NCI-H2196 treated with DMSO at 0.1 percent for 48 hours (cell line): ENCODE results near the gene GORASP1.

Experiments
- DNase-seq: peaks from one replicate; lab custom pipeline; 2025; ENCODE audit not compliant: unreplicated experiment; lab: John Stamatoyannopoulos, UW

The GORASP1 gene

DNA sequence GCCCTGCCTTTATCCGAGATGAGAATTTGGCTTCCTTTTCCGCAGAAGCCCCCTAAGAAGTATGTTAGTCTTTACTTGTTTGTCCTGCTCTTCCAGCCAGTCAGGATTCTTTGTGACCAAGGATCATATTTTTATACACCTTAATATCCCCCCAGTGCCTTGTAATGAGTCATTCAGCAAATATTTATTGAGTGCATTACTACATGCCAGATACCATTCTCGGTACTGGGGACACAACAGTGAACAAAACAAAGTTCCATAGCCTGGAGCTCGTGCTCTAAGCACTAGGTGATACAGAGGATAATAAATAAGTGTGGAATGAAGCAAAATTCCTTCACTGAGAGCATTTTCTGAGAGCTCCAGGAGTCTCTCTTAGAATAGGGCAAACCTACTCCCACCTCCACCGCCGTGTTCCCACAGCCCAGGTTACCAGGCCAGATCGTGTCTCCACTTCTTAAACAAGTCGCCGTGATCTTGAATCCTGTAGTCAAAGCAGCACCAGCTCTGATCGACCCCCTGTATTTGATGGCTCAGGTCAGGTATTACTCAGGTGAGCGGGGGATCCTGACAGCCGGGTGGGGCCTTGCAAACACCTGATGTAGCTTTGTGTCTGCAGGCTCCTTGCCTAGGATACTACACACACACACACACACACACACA is 18.5 kb upstream of the GORASP1 start:
- DNase-seq = no peak

DNA sequence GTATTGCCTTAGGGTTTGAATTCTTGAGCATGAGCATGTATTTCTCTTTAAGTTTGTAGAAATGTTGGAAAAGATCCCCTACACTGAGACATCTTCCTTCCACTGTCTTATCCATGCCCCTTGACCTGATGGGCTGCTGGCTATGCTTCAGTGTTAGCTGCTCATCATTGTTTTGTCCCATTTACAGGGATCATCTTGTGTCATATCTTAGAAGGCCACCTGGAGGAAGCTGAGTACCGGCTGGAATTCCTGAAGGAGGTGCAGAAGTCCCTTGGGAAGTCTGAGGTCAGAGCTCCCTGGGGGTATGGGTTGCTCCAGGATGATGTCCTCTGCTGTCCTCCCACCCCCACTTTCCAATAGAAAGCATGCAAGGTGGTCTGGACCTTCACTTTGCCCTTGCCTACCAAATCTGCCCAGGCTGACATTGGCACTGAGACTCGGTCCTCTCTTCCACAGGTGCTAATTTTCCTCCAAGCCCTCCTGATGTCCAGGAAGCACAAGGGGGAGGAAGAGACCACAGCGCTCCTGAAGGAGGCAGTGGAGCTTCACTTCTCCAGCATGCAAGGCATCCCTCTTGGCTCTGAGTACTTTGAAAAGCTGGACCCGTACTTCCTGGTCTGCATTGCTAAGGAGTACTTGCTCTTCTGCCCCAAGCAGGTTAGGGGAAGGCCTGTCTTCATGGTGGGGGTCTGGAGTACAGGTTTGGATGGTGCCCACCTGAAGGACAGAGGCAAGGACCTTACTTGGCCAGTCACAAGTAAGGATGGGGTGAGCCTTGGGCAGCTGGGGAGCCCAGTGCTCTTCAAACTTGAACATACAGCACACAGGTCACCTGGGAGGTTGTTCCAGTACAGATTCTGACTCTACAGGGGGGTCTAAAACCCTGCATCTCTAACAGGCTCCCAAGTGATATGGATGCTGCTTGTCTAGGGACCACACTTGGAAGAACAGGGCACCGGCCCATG is 17.7 kb upstream of the GORASP1 start:
- no peak for DNase-seq

DNA sequence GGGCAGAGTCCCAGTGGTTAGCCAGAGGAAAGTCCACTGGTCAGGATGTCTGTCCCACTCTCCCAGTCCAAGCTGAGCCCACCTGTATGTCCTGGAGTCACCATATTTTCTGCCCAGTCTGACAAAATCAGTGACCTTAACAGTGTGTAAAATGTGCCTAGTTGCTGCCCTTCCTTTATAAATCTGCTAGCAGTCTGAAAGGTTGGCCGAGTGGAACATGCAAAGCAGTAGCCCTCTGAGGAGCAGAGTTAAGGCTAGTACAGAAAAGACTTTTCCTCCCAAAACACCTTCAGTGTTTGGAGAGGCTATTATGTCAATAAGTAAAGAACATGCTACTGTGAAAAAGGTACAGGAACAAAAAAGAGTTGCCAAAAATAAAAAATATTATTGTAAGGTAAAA is 15.4 kb upstream of the GORASP1 start:
- DNase-seq = no peak

DNA sequence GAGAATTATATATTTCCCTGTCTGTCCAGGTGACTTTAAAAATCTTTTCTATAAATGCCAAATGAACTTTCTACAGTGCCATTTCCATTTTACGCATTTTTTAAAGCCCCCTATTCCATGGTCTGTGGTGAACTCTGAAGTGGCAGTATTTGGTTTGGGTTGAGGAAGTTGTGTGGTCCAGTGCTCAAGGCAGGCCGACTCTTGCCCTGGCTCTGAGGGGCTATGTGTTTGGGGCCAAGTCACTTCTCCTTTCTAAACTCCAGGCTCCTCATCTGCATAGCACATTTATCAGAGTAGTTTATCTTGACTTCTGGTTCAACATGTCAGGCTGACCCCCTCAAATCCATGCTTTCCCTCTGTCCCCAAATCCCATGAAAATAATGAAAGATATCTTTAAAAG is 14.2 kb upstream of the GORASP1 start:
- DNase-seq = no peak

DNA sequence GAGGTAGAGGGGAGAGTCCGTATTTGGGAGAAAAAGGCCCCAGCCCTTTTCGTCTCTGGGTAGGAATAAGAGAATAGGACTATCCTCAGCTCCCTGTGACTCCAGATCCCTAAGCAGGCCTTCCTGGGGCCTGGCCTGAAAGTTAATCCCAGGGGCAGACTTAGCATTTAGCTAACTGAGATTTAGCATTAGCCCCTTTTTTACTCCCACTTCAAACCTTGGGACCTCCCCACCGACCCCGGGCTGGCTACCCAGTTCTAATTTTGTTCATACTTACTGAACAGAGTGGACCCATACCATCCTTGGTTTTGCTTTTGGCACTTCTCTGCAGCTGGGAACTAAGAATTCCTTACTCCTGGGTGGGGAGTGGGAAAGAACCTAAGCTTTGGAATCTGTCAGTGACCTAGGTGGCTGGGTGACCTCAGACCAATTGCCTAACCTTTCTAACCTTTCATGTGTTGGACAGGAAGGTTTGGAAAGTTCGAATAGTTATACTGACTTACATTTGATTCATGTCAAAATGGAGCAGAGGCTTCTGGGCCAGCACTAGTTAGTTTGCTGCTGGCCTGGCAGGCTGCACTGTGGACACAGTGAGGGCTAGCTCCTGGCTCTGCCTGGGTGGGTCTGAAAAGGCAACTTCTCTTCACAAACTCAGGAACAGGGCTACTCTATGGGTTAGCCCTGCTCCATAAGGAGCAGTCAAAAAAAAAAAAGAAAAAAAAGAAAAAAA is 11.7 kb upstream of the GORASP1 start:
- DNase-seq = no peak

DNA sequence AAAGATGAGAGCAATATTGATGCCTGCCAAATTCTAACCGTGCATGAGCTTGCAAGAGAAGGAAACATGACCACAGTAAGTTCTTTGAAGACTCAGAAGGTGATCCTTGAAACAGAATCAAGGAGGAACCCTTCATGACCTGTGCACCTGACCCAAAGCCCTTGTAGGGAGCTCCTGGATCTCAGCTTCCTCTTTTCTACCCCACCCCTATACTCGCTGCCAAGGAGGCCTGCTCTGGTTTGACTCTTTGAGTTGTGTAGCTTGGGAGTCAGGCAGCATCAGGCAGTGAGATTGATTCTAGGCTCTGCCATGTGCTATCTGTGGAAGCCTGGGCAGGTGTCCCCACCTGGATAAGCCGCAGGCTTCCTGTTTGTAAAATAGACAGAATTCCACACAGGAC is 10.7 kb upstream of the GORASP1 start:
- DNase-seq = no peak

DNA sequence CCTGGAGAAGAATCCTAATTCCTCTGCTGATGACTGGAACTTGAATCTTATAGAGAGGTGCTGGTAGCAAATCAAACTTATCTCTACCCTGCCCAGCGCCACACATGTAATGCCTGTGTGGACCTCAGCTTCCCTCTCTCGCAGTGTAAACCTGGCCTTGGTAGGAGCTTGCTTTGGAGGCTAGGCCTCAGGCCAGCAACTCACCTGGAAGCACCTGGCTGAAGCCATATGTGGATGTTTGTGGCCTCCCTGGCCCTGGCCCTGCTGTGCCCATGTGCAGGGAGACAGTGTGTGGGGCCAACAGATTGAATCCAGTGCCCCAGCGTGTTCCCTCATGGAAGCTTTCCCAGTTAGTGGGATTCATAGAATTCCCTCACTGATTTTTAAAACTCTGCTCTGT is 8.4 kb upstream of the GORASP1 start:
- no peak for DNase-seq

DNA sequence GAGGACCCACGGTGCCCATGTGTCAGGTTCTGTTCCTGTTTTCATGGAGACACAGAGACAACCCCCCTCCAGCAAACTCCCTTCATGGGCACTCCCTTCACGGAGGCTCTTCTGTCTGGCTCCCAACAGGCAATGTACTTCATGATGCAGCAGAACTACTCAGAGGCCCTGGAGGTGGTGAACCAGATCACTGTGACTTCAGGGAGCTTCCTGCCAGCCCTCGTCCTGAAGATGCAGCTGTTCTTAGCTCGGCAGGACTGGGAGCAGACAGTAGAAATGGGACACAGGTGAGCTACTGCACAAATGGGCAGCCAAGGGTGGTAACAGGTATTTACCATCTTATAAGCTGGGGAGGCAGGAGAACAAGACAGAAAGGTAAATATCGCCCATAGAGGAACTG is 7.0 kb upstream of the GORASP1 start:
- no peak for DNase-seq

DNA sequence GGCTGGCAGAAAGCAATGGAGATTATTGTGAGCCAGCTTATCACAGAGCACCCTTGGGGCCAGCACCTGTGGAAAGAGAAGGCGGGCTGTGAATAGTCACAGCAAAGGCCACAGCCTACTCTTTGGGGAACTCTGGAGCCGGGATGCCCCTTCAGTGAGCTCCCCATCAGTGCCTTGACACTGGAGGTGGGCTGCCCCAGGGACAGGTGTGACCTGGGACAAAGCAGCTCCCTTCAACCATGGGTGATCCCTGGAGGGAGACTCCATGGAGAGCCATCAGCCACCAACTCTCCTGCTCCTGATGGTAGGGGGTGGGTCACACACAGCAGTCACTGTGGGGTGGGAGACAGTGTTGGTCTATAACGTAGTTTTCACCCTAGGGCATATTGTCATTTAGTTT is 5.9 kb upstream of the GORASP1 start:
- DNase-seq = no peak

DNA sequence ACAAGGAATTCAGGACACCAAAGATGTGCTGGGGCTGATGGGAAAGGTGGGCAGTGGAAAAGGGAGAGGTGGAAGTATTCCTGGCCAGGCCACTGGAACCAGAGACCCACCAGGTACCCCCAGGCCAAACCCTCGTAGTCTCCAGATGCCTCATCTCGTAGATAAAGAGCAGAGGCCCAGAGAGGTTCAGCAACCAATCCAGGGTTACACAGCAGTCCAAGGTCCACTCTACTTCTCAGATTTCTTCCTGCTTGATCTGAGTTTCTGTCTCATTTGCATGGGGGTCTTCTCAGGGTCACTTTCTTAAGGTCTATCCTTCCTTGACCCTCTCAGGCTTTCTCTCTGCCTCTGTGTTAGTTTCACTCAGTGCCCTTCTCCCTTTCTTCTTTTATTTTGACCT is 5.1 kb upstream of the GORASP1 start:
- no peak for DNase-seq

DNA sequence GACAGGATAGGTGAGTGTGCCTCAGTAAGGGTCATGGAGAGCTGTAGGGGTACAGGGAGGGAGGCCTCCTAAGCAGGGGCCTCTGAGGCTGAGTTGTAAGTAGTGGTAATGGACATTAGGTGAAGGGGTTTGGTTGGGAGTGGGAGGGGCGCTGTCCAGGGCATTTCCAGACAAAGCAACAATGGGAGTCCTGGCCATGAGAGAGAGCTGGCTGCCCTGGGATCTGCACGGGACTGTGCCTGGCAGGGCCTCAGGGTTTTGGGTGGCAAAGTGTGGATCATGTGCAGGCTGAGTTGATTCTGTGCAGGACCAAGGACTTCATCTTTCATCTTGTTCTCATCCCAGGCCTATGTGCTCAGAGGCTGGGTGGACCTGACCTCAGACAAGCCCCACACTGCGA is 4.7 kb upstream of the GORASP1 start:
- DNase-seq = no peak

DNA sequence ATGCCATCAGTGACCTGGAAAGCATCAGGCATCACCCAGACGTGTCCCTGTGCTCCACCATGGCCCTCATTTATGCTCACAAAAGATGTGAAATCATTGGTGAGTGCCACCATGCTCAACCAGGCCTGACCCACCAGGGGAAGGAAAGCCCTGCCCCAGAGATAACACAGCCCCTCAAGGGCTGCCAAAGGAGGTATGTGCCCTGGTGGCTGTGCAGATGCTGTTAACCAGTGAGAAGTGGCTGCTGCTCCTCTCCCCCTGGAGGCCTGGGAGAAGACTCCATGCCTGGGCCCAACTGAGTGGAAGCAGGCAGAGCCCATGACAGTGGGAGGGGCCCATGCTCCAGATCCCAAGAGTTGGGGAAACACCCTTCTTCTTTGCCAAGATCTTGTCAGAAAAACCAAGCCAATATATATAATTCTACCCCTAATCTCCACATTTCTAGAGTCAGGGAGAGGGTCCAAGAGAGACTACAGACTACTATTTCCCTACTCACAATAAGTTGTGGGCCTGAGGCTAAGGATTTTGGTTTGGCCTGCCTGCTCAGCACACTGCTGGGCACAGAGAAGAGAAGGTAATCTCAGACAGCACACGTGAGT is 2.7 kb upstream of the GORASP1 start:
- DNase-seq = no peak

DNA sequence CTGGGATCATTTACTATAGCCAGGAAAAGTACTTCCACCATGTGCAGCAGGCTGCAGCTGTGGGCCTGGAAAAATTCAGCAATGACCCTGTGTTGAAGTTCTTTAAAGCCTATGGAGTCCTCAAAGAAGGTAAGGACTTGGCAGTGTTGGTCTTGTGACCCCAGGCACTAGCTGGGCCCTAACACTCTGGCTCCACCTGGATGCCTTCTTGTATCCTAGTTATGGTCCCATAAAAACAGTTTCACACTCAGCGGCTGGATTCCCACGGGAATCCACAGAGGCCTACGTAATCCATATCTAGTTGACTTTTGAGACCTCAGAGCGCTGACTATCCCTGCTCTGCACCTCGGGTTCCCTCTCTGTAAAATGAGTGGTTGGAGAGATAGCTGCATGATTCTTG is 1.7 kb upstream of the GORASP1 start:
- no peak for DNase-seq

DNA sequence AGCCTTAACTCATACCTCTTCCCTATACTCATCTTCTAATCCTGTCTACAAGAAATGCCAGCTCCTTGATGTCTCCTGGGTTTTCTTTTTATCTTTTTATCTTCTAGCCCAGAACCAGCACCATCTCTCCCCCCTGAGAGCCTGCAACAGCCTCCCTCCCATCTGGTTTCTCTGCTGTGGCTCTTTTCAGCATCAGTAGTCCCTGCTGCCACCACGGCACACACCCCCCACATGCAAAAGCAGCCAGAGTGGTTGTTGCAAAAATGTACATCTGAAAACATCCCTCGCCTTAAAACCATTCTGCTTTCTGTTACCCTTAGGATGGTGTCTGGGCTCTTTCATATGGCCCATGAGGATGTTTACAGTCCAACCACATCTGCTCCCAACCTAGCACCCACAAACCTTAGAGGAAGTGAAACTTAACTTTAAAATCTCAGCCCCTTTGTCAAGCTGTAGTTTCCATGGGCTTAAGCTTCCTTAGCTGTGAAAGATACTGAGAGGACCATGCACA is 828 bp upstream of the GORASP1 start:
- no peak for DNase-seq

DNA sequence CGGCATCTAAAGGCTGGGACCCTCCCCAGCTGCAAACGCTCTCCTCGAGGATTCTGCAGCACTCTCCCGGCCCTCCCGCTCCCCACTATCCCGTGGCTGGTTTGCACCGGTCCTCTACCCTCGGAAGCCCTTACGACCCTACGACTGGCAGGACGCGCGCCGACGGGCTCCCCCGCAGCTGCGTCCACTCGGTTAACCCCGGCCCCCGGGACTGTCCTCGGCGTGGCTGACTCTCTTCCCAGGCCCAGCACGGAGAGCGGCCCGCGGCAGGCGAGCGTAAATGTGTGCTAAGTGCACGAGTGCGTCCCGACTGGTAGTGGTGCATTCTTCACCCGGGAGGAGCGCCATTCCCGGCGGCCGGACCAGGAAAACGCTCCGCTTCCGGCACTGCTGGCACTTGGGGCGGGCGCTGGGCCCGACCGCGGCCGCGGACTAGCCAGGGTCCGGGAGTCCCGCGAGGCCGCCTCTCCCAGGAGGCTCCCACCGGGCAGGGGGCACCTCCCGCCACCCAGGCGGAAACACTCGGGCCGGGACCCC is 508 bp downstream of the GORASP1 start:
- no peak for DNase-seq

DNA sequence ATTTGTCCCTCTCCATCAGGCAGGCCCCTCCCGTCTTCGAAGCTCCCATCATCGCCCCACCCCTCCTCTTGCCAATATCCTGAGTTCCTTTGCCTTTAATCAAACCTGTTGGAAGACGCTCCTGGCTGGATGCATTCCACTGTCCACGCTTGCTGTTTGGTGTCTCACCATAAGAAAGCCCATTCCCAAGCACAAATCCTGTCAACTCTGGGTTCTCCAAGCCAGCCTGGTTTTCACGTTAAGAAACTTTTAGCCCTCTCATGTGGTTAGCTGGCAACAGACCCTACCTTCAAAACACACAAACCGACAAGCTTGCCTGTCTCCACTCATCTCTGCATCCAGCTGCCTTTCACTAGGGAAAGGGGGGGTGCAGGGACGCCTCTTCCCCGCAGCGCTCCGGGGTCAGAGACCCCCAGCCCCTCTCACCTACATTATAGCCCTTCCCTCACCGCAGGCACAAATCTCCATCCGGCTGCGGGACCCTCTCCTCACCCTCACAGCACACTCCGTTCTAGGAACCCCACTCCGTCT is 1.1 kb downstream of the GORASP1 start:
- DNase-seq = no peak

DNA sequence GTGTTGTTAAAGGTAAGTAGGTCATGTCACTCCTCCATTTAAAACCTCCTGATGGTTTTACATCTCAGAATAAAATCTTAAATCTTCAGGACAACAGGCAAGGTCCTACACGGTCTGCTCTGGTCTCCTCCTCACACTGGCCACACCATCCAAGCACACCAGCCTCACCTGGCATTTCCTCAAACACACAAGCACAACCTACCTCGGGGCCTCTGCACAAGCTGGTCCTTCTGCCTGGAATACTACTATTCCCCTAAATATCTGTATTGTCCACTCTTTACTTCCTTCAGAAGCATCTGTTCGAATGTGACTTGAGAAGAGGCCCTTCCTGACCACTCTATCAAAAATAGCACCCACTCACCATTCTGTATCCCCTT is 1.8 kb downstream of the GORASP1 start:
- no peak for DNase-seq

DNA sequence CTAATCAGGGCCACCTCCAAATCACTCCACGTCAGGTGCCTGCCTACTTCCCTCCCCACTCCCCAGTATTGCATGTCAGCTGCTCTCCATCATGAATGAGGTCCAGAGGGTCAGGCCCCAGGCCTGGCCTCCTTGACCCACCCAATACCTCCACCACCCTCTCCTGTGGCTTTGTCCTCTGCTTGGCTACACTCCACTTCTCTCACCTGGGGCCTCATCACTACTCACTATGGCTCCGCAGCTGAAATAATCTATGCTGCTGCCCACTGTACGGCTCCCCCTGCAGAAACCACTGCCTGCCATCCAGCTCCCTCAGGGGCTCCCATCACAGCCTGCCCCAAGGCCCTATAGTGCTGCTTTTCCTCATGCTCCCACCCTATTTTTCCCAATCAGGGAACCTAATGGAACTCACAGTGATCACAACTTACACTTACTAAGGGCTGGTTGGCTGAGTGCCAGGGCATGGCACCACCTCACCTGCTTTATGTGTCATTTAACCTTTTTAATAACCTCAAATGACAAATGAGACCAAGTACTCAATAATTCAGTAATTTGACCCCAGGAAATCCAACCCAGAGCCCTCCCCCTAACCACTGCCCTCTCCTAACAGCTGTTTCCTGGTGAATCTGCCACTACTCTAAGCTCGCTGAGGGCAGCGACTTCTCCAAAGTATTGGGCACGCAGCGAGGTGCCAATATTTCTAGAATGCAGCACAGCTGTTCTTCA is 2.3 kb downstream of the GORASP1 start:
- DNase-seq = no peak

DNA sequence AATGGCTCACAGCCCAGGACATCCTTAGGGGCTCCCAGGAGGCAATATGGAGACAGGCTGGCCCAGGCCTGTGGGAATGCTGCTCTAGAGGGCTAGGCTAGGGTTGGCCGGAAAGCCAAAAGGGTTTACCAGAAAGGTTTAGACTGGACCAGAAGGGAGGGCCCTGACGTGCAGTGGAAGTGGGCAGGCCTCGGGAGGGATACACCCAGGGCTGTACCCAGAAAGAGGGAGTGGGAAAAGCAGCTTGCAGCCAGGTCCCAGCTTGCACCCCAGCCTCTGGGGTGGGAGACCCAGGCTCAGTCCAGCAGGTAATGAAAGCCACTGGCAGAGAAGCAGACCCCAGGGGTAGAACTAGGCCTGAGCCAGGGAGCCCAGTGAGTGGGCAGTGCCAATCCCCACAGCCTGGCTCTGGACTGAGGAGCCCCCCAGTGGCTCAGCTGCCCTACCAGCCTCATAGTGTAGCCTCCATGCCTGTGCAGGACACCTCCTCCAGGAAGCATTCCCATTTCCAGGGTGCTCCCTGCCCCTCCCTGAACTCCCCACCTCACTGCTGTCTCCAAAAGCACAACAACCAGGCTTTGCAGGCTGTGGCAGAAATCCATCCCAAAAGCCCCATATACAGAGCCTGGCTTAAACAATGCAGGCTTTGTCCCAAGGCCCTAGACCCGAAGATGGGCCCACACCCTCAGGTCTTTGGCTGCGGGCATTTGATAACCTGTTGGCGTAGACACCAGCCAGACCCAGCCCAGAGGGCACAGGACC is 3.5 kb downstream of the GORASP1 start:
- no peak for DNase-seq
